GM21528 (cell line): Measurements from ENCODE around the gene TRIP12.
A peak's percentile ranks its signal among the peaks of the same experiment; 100 is the strongest.
"Not testable (repeated sequence)": the region's sequence is repeated elsewhere in the genome, so short reads cannot be mapped to it uniquely, and the experiment has no call there.

Experiments used
- ATAC-seq: cut with Tn5 transposase; IDR thresholded peaks from one replicate; pipeline ENCODE4 v1.9.1; 2021; ENCODE audit warnings: mild to moderate bottlenecking, moderate library complexity; ENCODE audit not compliant: unreplicated experiment, low FRiP score

Gene TRIP12

GRCh38 chr2:229731363-229731762 is 190.4 kb downstream of the TRIP12 start:
- no peak for ATAC-seq

GRCh38 chr2:229728370-229728769 is 193.4 kb downstream of the TRIP12 start:
- ATAC-seq, result no peak

GRCh38 chr2:229726643-229727042 is 195.2 kb downstream of the TRIP12 start:
- no peak for ATAC-seq

- no peak for ATAC-seq
Measured at GRCh38 chr2:229725716-229726574, 195.9 kb downstream of the TRIP12 start.

- ATAC-seq, result not testable (repeated sequence)
Measured at GRCh38 chr2:229723192-229723591, 198.6 kb downstream of the TRIP12 start.

DNA sequence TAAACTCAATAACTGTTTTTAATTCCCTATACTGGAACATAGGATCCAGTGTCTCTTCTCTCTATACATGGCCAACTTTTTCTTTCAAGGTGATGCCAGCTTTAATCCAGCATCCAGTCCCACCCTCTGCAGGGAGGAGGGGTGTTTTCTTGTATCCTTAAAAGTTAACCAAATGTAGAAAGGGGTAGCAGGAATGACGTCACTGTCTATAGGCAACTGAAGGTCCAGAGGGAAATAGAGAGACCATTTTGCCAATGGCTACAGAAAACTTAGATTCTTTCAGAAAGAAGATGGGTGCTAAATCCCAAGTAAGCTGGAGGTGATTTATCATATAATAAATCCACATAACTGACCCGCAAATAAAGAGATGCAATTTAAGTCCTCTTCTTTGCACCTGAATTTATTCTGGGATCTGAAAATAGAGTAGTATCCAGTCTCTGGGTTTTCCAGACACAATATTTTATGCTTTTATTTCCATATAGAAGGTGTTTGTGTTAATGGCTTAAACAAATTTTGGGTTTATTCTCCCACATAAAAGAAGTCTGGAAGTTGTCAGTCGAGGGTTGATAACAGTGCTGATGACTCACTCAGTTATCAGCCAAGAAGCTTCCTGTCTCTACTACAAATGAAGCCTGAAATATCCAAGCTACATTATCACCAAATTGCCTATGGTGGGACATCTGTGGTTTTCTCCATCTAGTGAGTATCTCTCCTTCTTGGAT is 201.7 kb downstream of the TRIP12 start:
- ATAC-seq, result no peak

DNA sequence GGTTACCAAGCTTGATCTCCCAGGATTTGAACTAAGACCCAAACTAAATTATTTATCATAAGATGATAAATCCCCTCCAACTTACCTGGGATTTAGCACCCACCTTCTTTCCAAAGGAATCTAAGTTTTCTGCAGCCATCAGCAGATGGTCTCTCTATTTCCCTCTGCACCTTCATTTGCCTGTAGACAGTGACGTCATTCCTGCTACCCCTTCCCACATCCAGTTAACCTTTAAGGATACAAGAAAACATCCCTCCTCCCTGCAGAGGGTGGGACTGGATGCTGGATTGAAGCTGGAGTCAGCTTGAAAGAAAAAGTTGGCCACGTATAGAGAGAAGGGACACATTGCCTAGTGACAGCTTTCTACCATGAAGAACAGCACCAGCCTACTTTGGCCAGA is 203.8 kb downstream of the TRIP12 start:
- no peak for ATAC-seq

GRCh38 chr2:229715895-229716507 is 205.8 kb downstream of the TRIP12 start:
- ATAC-seq, result no peak

DNA sequence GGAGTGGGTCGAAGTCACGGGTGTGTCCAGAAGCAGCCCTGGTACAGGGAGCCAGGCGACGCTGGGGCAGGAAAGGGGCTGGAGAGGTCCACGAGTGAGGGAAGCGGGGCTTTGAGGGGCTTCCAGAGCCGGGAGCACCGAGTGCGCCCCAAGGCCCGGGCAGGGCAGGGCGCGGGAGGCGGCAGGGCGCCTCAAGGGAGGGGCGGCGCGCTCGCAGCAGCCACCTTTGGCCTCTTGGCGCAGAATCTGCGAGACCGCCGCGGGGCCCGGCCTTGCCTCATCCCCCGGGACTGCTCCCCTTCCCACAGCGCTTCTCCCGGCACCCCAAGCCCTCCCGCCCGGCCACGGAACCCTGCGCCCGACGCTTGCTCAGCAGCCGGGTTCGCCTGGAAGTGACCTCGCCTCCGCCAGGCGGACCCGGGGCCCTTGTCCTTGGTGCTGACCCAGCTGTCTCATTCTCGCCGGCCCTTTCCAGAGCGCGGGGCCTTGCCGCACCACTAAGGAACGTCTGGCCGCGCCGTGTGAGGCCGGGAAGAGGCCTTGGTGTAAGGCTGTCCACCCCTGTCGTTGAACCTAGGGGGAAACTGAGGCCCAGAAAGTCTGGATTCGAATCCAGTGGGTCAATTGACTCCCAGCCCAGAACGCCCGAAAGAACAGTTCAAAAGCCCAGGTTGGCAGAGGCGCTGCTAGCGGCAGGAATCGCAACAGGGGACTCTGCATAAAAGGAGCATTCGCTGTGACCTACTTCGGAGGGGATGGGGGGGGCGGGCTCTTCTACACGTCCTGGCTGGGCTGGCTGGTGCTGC is 206.9 kb downstream of the TRIP12 start:
- peak; percentile 36 for ATAC-seq

DNA sequence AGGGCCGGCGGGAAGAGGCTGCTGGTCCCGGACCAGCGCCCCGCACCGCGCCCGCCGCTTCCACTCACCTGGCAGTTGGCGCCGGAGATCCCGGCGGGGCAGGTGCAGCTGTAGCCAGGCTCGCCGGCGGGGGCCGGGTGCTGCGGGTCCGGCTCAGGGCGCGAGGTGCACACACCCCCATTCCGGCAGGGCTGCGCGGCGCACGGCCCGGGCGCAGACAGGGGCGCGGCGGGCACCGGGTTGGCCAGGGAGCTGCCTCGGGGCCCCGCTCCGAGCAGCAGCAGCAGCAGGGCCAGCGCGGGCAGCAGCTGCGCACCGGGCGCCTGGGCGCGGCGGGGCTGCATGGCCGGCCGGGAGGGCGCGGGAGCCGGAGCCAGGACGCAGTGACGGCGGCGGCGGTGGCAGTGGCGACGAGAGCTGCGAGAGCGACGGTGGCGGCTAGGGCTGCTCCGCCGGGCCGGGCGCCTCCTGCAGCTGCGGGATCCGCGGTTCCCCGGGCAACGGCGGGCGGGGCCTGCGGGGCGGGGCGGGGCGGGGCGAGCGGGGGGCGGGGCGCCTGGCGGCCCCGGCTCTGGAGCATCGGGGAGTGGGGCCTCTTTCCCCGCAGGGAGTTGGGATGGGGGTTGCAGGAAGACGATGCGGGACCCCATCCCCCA is 207.6 kb downstream of the TRIP12 start, which contains the start of gene DNER:
DNER (minus strand) TSS at position 476 of the 656 bp plus-strand sequence; CDS start at position 344, 132 bp downstream.
- peak; percentile 83 for ATAC-seq
